Neural cell (in vitro differentiated cells): Measurements from ENCODE around the gene CLTB. TPM values are rescaled to one million over a fixed set of nuclear protein-coding genes. Genes with fewer than 3 reads are reported as not detected.

Experiments used
- H2AFZ ChIP-seq: fragments of 200-600, 300-800 bp; sonication (generic), shearing (Covaris generic); 2 replicates; pipeline ENCODE4 v1.6.0; 2014; ENCODE audit warnings: low read depth, mild to moderate bottlenecking, antibody characterized with exemption, low read length, moderate library complexity
- H3F3A ChIP-seq: fragments of 200-600 bp; shearing (Covaris generic); 2 replicates; pipeline ENCODE4 v1.6.1; 2016; ENCODE audit warnings: mild to moderate bottlenecking, moderate library complexity, mixed read lengths, antibody characterized with exemption, low read length; ENCODE audit not compliant: insufficient read depth, poor library complexity, severe bottlenecking
- H3K27ac ChIP-seq: fragments of 200-600, 300-800 bp; sonication (generic), shearing (Covaris generic); 2 replicates; pipeline ENCODE4 v1.5.1; 2014; ENCODE audit warnings: mild to moderate bottlenecking, low read length, moderate library complexity
- H3K27me3 ChIP-seq: fragments of 300-800, 200-600 bp; sonication (generic), shearing (Covaris generic); 2 replicates; pipeline ENCODE4 v1.6.0; 2014; ENCODE audit warnings: mild to moderate bottlenecking, low read depth, low read length, moderate library complexity; ENCODE audit not compliant: insufficient read depth
- H3K36me3 ChIP-seq: fragments of 300-800, 200-600 bp; sonication (generic), shearing (Covaris generic); 2 replicates; pipeline ENCODE4 v1.5.1; 2014; ENCODE audit warnings: mild to moderate bottlenecking, antibody characterized with exemption, low read length, moderate library complexity; ENCODE audit not compliant: insufficient read depth
- H3K4me2 ChIP-seq: fragments of 300-800, 200-600 bp; sonication (generic), shearing (Covaris generic); 2 replicates; pipeline ENCODE4 v1.6.0; 2014; ENCODE audit warnings: mild to moderate bottlenecking, low read length
- H3K4me3 ChIP-seq: fragments of 300-800, 200-600 bp; sonication (generic), shearing (Covaris generic); 2 replicates; pipeline ENCODE4 v1.5.1; 2014; ENCODE audit warnings: mild to moderate bottlenecking, low read length, moderate library complexity
- H3K79me2 ChIP-seq: fragments of 200-600 bp; shearing (Covaris generic); replicated peaks from 2 replicates; pipeline ENCODE4 v1.6.0; 2014; ENCODE audit warnings: mild to moderate bottlenecking, low read length, moderate library complexity; ENCODE audit not compliant: insufficient read depth
- H3K9ac ChIP-seq: fragments of 300-800, 200-600 bp; sonication (generic), shearing (Covaris generic); 2 replicates; pipeline ENCODE4 v1.6.1; 2016; ENCODE audit warnings: mild to moderate bottlenecking, low read length, mixed read lengths
- H3K9me2 ChIP-seq: fragments of 200-600 bp; shearing (Covaris generic); 2 replicates; pipeline ENCODE4 v1.6.1; 2016; ENCODE audit warnings: mild to moderate bottlenecking, low read length, mixed read lengths; ENCODE audit not compliant: insufficient read depth
- H3K9me3 ChIP-seq: fragments of 200-600, 300-800 bp; sonication (generic), shearing (Covaris generic); 2 replicates; pipeline ENCODE4 v1.6.1; 2016; ENCODE audit warnings: mild to moderate bottlenecking, mixed run types, low read length, moderate library complexity, mixed read lengths
- H4K20me1 ChIP-seq: fragments of 200-600 bp; shearing (Covaris generic); 2 replicates; pipeline ENCODE4 v1.6.1; 2016; ENCODE audit warnings: mild to moderate bottlenecking, mixed run types; ENCODE audit not compliant: insufficient read depth
- CTCF ChIP-seq: fragments of 450-650 bp; IDR thresholded peaks from 2 replicates; pipeline ENCODE4 v1.5.1; 2014; ENCODE audit warnings: antibody characterized with exemption, mild to moderate bottlenecking, moderate library complexity; ENCODE audit not compliant: poor library complexity, severe bottlenecking
- EP300 ChIP-seq: fragments of 450-650 bp; conservative IDR thresholded peaks from 2 replicates; pipeline ENCODE4 v1.6.1; 2014; ENCODE audit warnings: antibody characterized with exemption, mild to moderate bottlenecking, moderate library complexity; ENCODE audit not compliant: poor library complexity, severe bottlenecking
- EZH2 ChIP-seq: fragments of 200-600, 300-800 bp; shearing (Covaris generic), sonication (generic); IDR thresholded peaks from 2 replicates; pipeline ENCODE4 v1.6.1; 2014; ENCODE audit warnings: antibody characterized with exemption, low read length, borderline replicate concordance, mild to moderate bottlenecking; ENCODE audit not compliant: insufficient read depth, poor library complexity, severe bottlenecking
- MXI1 ChIP-seq: fragments of 450-650 bp; conservative IDR thresholded peaks from 2 replicates; pipeline ENCODE4 v1.6.1; 2014; ENCODE audit warnings: antibody characterized with exemption, mild to moderate bottlenecking; ENCODE audit not compliant: poor library complexity, severe bottlenecking
- POLR2AphosphoS5 ChIP-seq: IDR thresholded peaks from 2 replicates; pipeline ENCODE4 v1.6.1; 2012
- RAD21 ChIP-seq: fragments of 450-650 bp; conservative IDR thresholded peaks from 2 replicates; pipeline ENCODE4 v1.6.1; 2014; ENCODE audit warnings: antibody characterized with exemption, mild to moderate bottlenecking, moderate library complexity
- REST ChIP-seq: IDR thresholded peaks from 2 replicates; pipeline ENCODE4 v1.6.1; 2012; ENCODE audit warnings: borderline replicate concordance
- SMC3 ChIP-seq: fragments of 450-650 bp; conservative IDR thresholded peaks from 2 replicates; pipeline ENCODE4 v1.6.1; 2014; ENCODE audit warnings: antibody characterized with exemption, mild to moderate bottlenecking, moderate library complexity; ENCODE audit not compliant: poor library complexity
- TAF1 ChIP-seq: IDR thresholded peaks from 2 replicates; pipeline ENCODE4 v1.6.1; 2012; ENCODE audit warnings: low read depth
- polyA plus RNA-seq: library from polyadenylated mRNA; depleted of rRNA; stranded (reverse); fragments of >200 nt; gene quantifications from 2 replicates; pipeline ENCODE4 v1.2.3, GENCODE V29; 2014

Gene CLTB
- polyA plus RNA-seq, 1 donor from 2014 or later: 239 TPM

- H3K4me2 ChIP-seq: no peak overlapping the region
- H3K36me3 ChIP-seq: no peaks in the 10 kb centered on the region
- no peak overlapping the region for H2AFZ ChIP-seq
- no peak for TF ChIP-seq RAD21
- TF ChIP-seq REST: no peak
- no peak for TF ChIP-seq EZH2
- no peak overlapping the region for H3K4me3 ChIP-seq
- H3K9ac ChIP-seq: no peak overlapping the region
- no peaks in the 10 kb centered on the region for H3K9me3 ChIP-seq
- no peaks in the 10 kb centered on the region for H3K79me2 ChIP-seq
- no peaks in the 10 kb centered on the region for H4K20me1 ChIP-seq
- H3K9me2 ChIP-seq: no peaks in the 10 kb centered on the region
- no peak overlapping the region for H3K27ac ChIP-seq
- no peaks in the 10 kb centered on the region for H3F3A ChIP-seq
- no peaks in the 10 kb centered on the region for H3K27me3 ChIP-seq
These were observed 24.8 kb upstream of the CLTB start for GRCh38 chr5:176440927-176441706.

- H4K20me1 ChIP-seq: no peaks in the 10 kb centered on the region
- no peaks in the 10 kb centered on the region for H3K9me3 ChIP-seq
- no peak overlapping the region for H3K9ac ChIP-seq
- no peaks in the 10 kb centered on the region for H3K79me2 ChIP-seq
- no peak overlapping the region for H3K4me3 ChIP-seq
- no peak overlapping the region for H2AFZ ChIP-seq
- no peaks in the 10 kb centered on the region for H3K36me3 ChIP-seq
- TF ChIP-seq POLR2AphosphoS5: no peak
- no peak for TF ChIP-seq EP300
- TF ChIP-seq RAD21: no peak
- no peak for TF ChIP-seq TAF1
- TF ChIP-seq SMC3: no peak
- no peak for TF ChIP-seq CTCF
- no peak for TF ChIP-seq REST
- no peak for TF ChIP-seq MXI1
- TF ChIP-seq EZH2: no peak
- H3K27me3 ChIP-seq: no peaks in the 10 kb centered on the region
- no peak overlapping the region for H3K27ac ChIP-seq
- no peaks in the 10 kb centered on the region for H3F3A ChIP-seq
- no peaks in the 10 kb centered on the region for H3K9me2 ChIP-seq
- no peak overlapping the region for H3K4me2 ChIP-seq
These were observed 22.8 kb upstream of the CLTB start for GRCh38 chr5:176438959-176439757.
